SK-N-SH (cell line): Measurements from ENCODE around the gene SKP2. TPM values are rescaled to one million over a fixed set of nuclear protein-coding genes. Genes with fewer than 3 reads are reported as not detected.

Source experiments
- CTCF ChIA-PET: fragments of 300-600, 350-600 bp; formaldehyde crosslinking; extraction: SDS; loops from one replicate; lab custom pipeline; 2021; lab: Yijun Ruan, JAX
- POLR2A ChIA-PET: fragments of 350-600 bp; sonication (Branson Sonifier 250); formaldehyde crosslinking; extraction: SDS; loops from one replicate; lab custom pipeline; 2020; ENCODE audit warnings: antibody characterized with exemption, inconsistent platforms; lab: Yijun Ruan, JAX
- DNase-seq: peaks from one replicate; pipeline ENCODE4 v3.0.0; 2012
- H2AFZ ChIP-seq: fragments of 200-600 bp; sonication (generic); 2 replicates; pipeline ENCODE4 v1.8.1; 2016; ENCODE audit warnings: antibody characterized with exemption, mild to moderate bottlenecking, low read depth
- H3F3A ChIP-seq: fragments of 200-600 bp; sonication (generic); replicated peaks from 2 replicates; pipeline ENCODE3; 2016; ENCODE audit warnings: antibody characterized with exemption, mild to moderate bottlenecking; ENCODE audit not compliant: insufficient read depth
- H3K27ac ChIP-seq, 2 experiments: fragments of 200-500 bp in 1 of 2; fragments of 200-600 bp in 1 of 2; sonication (Bioruptor generic) in 1 of 2; sonication (generic), shearing (Covaris generic) in 1 of 2; 2 replicates each; pipeline versions ENCODE4 v1.5.1 to v1.6.1; 2014 to 2016; ENCODE audit warnings: low read depth in 2 of 2, inconsistent platforms in 1 of 2, low read length in 1 of 2, mild to moderate bottlenecking in 1 of 2, mixed read lengths in 1 of 2
- H3K27me3 ChIP-seq: fragments of 200-600 bp; sonication (generic), shearing (Covaris generic); 2 replicates; pipeline ENCODE4 v1.6.1; 2016; ENCODE audit warnings: mixed run types; ENCODE audit not compliant: insufficient read depth
- H3K36me3 ChIP-seq, 2 experiments: fragments of 200-500 bp in 1 of 2; fragments of 200-600 bp in 1 of 2; sonication (Bioruptor generic) in 1 of 2; sonication (generic) in 1 of 2; replicated peaks in 1 of 2; 2 replicates each; pipeline versions ENCODE3 to v1.5.1; 2014 to 2016; ENCODE audit warnings: low read length in 1 of 2, mild to moderate bottlenecking in 1 of 2; ENCODE audit not compliant: insufficient read depth in 2 of 2, control insufficient read depth in 1 of 2
- H3K4me1 ChIP-seq, 2 experiments: fragments of 200-500 bp in 1 of 2; fragments of 200-600 bp in 1 of 2; sonication (Bioruptor generic) in 1 of 2; sonication (generic), shearing (Covaris generic) in 1 of 2; 2 replicates each; pipeline versions ENCODE4 v1.5.1 to v1.6.1; 2014 to 2016; ENCODE audit warnings: low read depth in 1 of 2, low read length in 1 of 2, mixed run types in 1 of 2; ENCODE audit not compliant: insufficient read depth in 2 of 2, control insufficient read depth in 1 of 2
- H3K4me2 ChIP-seq: fragments of 200-600 bp; sonication (generic), shearing (Covaris generic); 2 replicates; pipeline ENCODE4 v1.6.1; 2017; ENCODE audit warnings: mixed run types
- H3K4me3 ChIP-seq, 2 experiments: fragments of 200-500 bp in 1 of 2; fragments of 200-600 bp in 1 of 2; sonication (Bioruptor generic) in 1 of 2; sonication (generic), shearing (Covaris generic) in 1 of 2; 2 replicates each; pipeline versions ENCODE4 v1.5.1 to v1.8.1; 2014 to 2016; ENCODE audit warnings: low read depth in 2 of 2, inconsistent platforms in 1 of 2, low read length in 1 of 2, mild to moderate bottlenecking in 1 of 2, mixed read lengths in 1 of 2, moderate library complexity in 1 of 2
- H3K79me2 ChIP-seq: fragments of 200-600 bp; sonication (generic); 2 replicates; pipeline ENCODE4 v1.8.1; 2017; ENCODE audit warnings: mild to moderate bottlenecking; ENCODE audit not compliant: insufficient read depth
- H3K9ac ChIP-seq: fragments of 200-600 bp; sonication (generic); 2 replicates; pipeline ENCODE4 v1.6.1; 2017; ENCODE audit warnings: mixed run types
- H3K9me2 ChIP-seq: fragments of 200-600 bp; sonication (generic); 2 replicates; pipeline ENCODE4 v1.6.1; 2017; ENCODE audit warnings: mixed run types
- H3K9me3 ChIP-seq: fragments of 200-600 bp; sonication (generic); 2 replicates; pipeline ENCODE4 v1.6.1; 2017; ENCODE audit warnings: mixed run types, mild to moderate bottlenecking, moderate library complexity
- H4K20me1 ChIP-seq: fragments of 200-600 bp; sonication (generic); 2 replicates; pipeline ENCODE4 v1.6.1; 2017; ENCODE audit warnings: mild to moderate bottlenecking, mixed run types; ENCODE audit not compliant: insufficient read depth
- CTCF ChIP-seq: fragments of 200-600 bp; sonication (generic); IDR thresholded peaks from 2 replicates; pipeline ENCODE4 v1.6.1; 2017; ENCODE audit warnings: antibody characterized with exemption, mild to moderate bottlenecking, moderate library complexity
- EP300 ChIP-seq, 2 experiments: IDR thresholded peaks; 2 replicates each; pipeline versions ENCODE4 v1.4.0 to v1.6.1; 2012; ENCODE audit warnings: borderline replicate concordance in 1 of 2, low read depth in 1 of 2, low read length in 1 of 2
- FOSL2 ChIP-seq: IDR thresholded peaks from 2 replicates; pipeline ENCODE4 v1.4.0; 2012; ENCODE audit warnings: low read depth, mild to moderate bottlenecking, moderate library complexity, borderline replicate concordance
- FOXM1 ChIP-seq: IDR thresholded peaks from 2 replicates; pipeline ENCODE4 v1.4.0; 2012; ENCODE audit warnings: low read depth, mild to moderate bottlenecking
- GATA2 ChIP-seq: sonication (generic); formaldehyde crosslinking; IDR thresholded peaks from 2 replicates; pipeline ENCODE4 v1.5.0; 2020; ENCODE audit warnings: mild to moderate bottlenecking, missing genetic modification reagents
- IRF3 ChIP-seq: fragments of 150-350 bp; IDR thresholded peaks from 2 replicates; pipeline ENCODE4 v1.6.1; 2016; ENCODE audit warnings: mild to moderate bottlenecking, low read depth, low read length
- MAX ChIP-seq: IDR thresholded peaks from 2 replicates; pipeline ENCODE4 v1.4.0; 2012; ENCODE audit warnings: low read depth
- MXI1 ChIP-seq: IDR thresholded peaks from 2 replicates; pipeline ENCODE4 v1.6.1; 2012; ENCODE audit warnings: mild to moderate bottlenecking, low read depth, low read length, improper control_type of control experiment
- NRF1 ChIP-seq: IDR thresholded peaks from 2 replicates; pipeline ENCODE4 v1.6.1; 2012; ENCODE audit warnings: low read depth, mild to moderate bottlenecking, low read length
- PBX3 ChIP-seq: IDR thresholded peaks from 2 replicates; pipeline ENCODE4; 2012
- POLR2AphosphoS5 ChIP-seq: IDR thresholded peaks from 2 replicates; pipeline ENCODE4 v1.6.1; 2012; ENCODE audit warnings: low read depth, low read length
- REST ChIP-seq: IDR thresholded peaks from 2 replicates; pipeline ENCODE4 v1.6.1; 2012; ENCODE audit warnings: mild to moderate bottlenecking, low read depth, low read length, moderate library complexity
- RXRA ChIP-seq: IDR thresholded peaks from 2 replicates; pipeline ENCODE4 v1.4.0; 2012; ENCODE audit warnings: low read depth, mild to moderate bottlenecking, borderline replicate concordance
- SIN3A ChIP-seq: IDR thresholded peaks from 2 replicates; pipeline ENCODE4 v1.6.1; 2012; ENCODE audit warnings: low read depth, mild to moderate bottlenecking, low read length, moderate library complexity, borderline replicate concordance
- WGBS: methylation state at CpG from one replicate; pipeline ENCODE4 v1.1.6; 2017; ENCODE audit warnings: low lambda C conversion rate; 5-methylcytosine and 5-hydroxymethylcytosine counted together
- polyA plus RNA-seq, 3 experiments: library from polyadenylated mRNA; depleted of rRNA; stranded (reverse); fragments of >200 nt; gene quantifications; 2 replicates each; pipeline ENCODE4 v1.2.3, GENCODE V29; 2012
- TF ChIP-seq, protein P1 (sequence below): IDR thresholded peaks from 2 replicates; pipeline ENCODE4 v1.4.0; 2012; ENCODE audit warnings: low read depth, borderline replicate concordance

The SKP2 gene
- polyA plus RNA-seq, 1 of the 3 experiments (the other 2 are of a cell fraction), result 12.4 TPM

DNA sequence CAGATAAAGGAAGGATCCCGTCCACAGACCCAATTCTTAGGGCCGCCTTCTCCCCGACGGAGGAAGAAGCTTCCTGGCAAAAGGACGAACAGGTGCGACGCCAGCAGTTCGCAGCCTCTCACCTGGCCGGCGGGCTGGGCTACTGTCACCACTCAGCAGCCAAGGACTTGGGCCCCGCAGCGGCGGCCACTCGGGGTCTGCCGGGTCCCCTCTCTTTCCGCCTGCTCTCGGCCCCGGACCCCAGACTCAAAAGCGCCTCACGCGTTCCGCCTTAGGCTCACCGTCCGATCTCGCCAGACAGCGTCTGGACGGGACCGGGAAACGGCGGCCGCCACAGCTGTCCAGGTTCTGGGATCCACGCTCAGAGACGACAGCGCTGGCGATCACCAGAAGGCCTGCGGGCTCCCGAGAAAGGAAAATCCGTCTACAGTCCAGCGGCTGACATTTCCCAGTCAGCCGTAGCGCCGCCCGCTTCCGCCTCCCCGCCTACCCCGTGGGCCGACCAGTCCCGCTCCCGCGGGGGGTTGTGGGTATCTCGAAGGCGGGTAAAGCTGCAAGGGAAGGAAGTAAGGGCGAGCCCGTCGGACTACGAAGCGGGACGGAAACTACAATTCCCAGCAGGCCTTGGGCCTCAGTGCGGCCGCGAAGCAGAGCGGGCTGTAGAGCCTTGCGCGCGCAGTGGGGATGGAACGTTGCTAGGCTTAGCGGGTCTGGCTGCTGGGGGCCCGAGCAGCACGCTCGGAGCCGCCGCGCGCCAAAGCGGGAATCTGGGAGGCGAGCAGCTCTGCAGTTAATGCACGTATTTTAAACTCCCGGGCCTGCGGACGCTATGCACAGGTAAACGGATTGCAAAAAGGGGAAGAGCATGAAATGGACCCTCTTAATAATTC, at the start of gene SKP2, which contains the start of gene LMBRD2 (continued):
- TF ChIP-seq CTCF (no peak), REST (0 out of 2 replicates have a peak, but pooled peaks have one; percentile 27), IRF3 (no peak), FOXM1 (no peak)

GRCh38 chr5:36105819-36106218, 46.1 kb upstream of the SKP2 start:
- H3K4me3 ChIP-seq, result no peak overlapping the region
- H3K9me2 ChIP-seq, result no peaks in the 10 kb centered on the region
- no peaks in the 10 kb centered on the region for H3K4me1 ChIP-seq
- CTCF ChIA-PET, result interaction anchor here (1.1 kb wide), 1 partner anchor 12 kb away, joined by 3 read pairs; no protein-coding TSS in a partner anchor
- no peaks in the 10 kb centered on the region for H3K79me2 ChIP-seq
- no peak overlapping the region for H3K4me2 ChIP-seq
- H3K36me3 ChIP-seq, result peaks cover 29 to 42% of the 10 kb centered on the region in 2 experiments
- H3F3A ChIP-seq, result no peaks in the 10 kb centered on the region
- WGBS, result 87% methylated on average over 2 of the region's 2 CpGs
- no peak overlapping the region for H3K27ac ChIP-seq
- DNase-seq, result no peak
- POLR2A ChIA-PET, result no interaction called here
- no peaks in the 10 kb centered on the region for H3K9me3 ChIP-seq
- no peaks in the 10 kb centered on the region for H3K27me3 ChIP-seq
- no peak overlapping the region for H3K9ac ChIP-seq
- TF ChIP-seq FOSL2 (no peak), PBX3 (no peak), NRF1 (no peak), MXI1 (no peak), POLR2AphosphoS5 (no peak), SIN3A (no peak), EP300 (IDR thresholded peaks at IDR 0.05; ENCODE audit: borderline replicate concordance in 1 of 2, low read depth in 1 of 2, low read length in 1 of 2) (no peak), GATA2 (CRISPR knock-in tag) (no peak), RXRA (no peak), MAX (no peak)
- TF ChIP-seq, protein P1, sequence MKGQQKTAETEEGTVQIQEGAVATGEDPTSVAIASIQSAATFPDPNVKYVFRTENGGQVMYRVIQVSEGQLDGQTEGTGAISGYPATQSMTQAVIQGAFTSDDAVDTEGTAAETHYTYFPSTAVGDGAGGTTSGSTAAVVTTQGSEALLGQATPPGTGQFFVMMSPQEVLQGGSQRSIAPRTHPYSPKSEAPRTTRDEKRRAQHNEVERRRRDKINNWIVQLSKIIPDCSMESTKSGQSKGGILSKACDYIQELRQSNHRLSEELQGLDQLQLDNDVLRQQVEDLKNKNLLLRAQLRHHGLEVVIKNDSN, result no peak
- TF ChIP-seq, all 33 proteins: peak for 0
- no peak overlapping the region for H2AFZ ChIP-seq
- H4K20me1 ChIP-seq, result no peaks in the 10 kb centered on the region
